Small intestine (tissue), 7 donors: ENCODE measurements around the gene C4A. TPM values are rescaled to one million over a fixed set of nuclear protein-coding genes. Genes with fewer than 3 reads are reported as not detected.
A peak's percentile ranks its signal among the peaks of the same experiment; 100 is the strongest.
"Not testable (repeated sequence)": the region's sequence is repeated elsewhere in the genome, so short reads cannot be mapped to it uniquely, and the experiment has no call there.

Experiments used
- DNase-seq, 2 donors: peaks; one replicate each; pipeline versions ENCODE4 v3.0.0 to v3.0.0-alpha.2; 2013
- FAIRE-seq: peaks from 2 replicates; lab custom pipeline; 2012; peaks lifted over from hg19 to GRCh38; lab: Jason Lieb, UNC
- H3K27ac ChIP-seq, 3 donors: one replicate each; pipeline ENCODE4 v1.5.1; 2013; ENCODE audit warnings: low read length in 2 of 3, mild to moderate bottlenecking in 2 of 3, control low read depth in 1 of 3, inconsistent platforms in 1 of 3, low read depth in 1 of 3, moderate library complexity in 1 of 3
- H3K27me3 ChIP-seq, 3 donors: one replicate each; pipeline ENCODE4 v1.6.1; 2013; ENCODE audit warnings: low read length in 3 of 3, inconsistent platforms in 1 of 3; ENCODE audit not compliant: control insufficient read depth in 3 of 3, insufficient read depth in 3 of 3
- H3K36me3 ChIP-seq, 3 donors: one replicate each; pipeline ENCODE4 v1.6.1; 2013; ENCODE audit warnings: low read length in 3 of 3, inconsistent platforms in 1 of 3, low read depth in 1 of 3, mild to moderate bottlenecking in 1 of 3, moderate library complexity in 1 of 3; ENCODE audit not compliant: control insufficient read depth in 3 of 3, insufficient read depth in 2 of 3
- H3K4me1 ChIP-seq, 3 donors: one replicate each; pipeline ENCODE4 v1.6.1; 2013; ENCODE audit warnings: low read length in 2 of 3, inconsistent platforms in 1 of 3, low read depth in 1 of 3, mild to moderate bottlenecking in 1 of 3, moderate library complexity in 1 of 3; ENCODE audit not compliant: control insufficient read depth in 3 of 3, insufficient read depth in 2 of 3
- H3K4me3 ChIP-seq, 3 donors: one replicate each; pipeline ENCODE4 v1.5.1; 2013; ENCODE audit warnings: low read length in 3 of 3, control low read depth in 1 of 3, inconsistent platforms in 1 of 3, low read depth in 1 of 3, mild to moderate bottlenecking in 1 of 3, moderate library complexity in 1 of 3
- H3K9me3 ChIP-seq, 2 donors: one replicate each; pipeline ENCODE4 v1.6.1; 2013; ENCODE audit warnings: low read depth in 1 of 2, low read length in 1 of 2; ENCODE audit not compliant: control insufficient read depth in 2 of 2, insufficient read depth in 1 of 2
- WGBS, 3 donors: extraction: QIAGEN DNeasy Blood & Tissue Kit; methylation state at CpG; one replicate each; pipeline ENCODE4 v1.1.7; 2013; 5-methylcytosine and 5-hydroxymethylcytosine counted together
- polyA plus RNA-seq, 4 donors: library from polyadenylated mRNA; stranded (reverse) in 3 of 4; unstranded in 1 of 4; fragments of 200-250 nt in 3 of 4; fragments of 120-200 nt in 1 of 4; gene quantifications; one replicate each; pipeline versions ENCODE4 v1.2.1 to v1.2.3, GENCODE V29; 2013
- donor health status: healthy with polysubstance abuse.
- donor health status: control.
- donor health status: control.
- donor health status: Bipolar disorder and iron deficiency.
- donor health status: healthy.

The C4A gene
- polyA plus RNA-seq, 4 donors, result 4.0 to 64.7 (median 26.1) TPM

GRCh38 chr6:31970604-31971271 is 11.1 kb upstream of the C4A start:
- H3K9me3 ChIP-seq, result no peaks in the 10 kb centered on the region
- FAIRE-seq, result no peak
- peak overlapping the region in 2 of 3 donors; percentile 64 to 77 for H3K4me3 ChIP-seq
- peak overlapping the region; percentile 69 to 99 (median 94) for H3K27ac ChIP-seq
- no peaks in the 10 kb centered on the region for H3K27me3 ChIP-seq
- 63 to 79% (median 72%) methylated on average over 14 to 18 of the region's 18 CpGs for WGBS, 3 donors
- H3K4me1 ChIP-seq, result peaks cover 2 to 19% (median 7%) of the 10 kb centered on the region in 3 donors
- H3K36me3 ChIP-seq, result peaks cover 13 to 65% (median 29%) of the 10 kb centered on the region in 3 donors
- no peak for DNase-seq

- H3K4me3 ChIP-seq, result peak overlapping the region; percentile 64 to 77 (median 66)
- peak overlapping the region; percentile 69 to 99 (median 94) for H3K27ac ChIP-seq
- DNase-seq (no peak), FAIRE-seq (no peak)
- peaks cover 6 to 58% (median 24%) of the 10 kb centered on the region in 3 donors for H3K36me3 ChIP-seq
- WGBS, 3 donors, result 9 to 24% (median 12%) methylated on average over 29 of the region's 29 CpGs
- H3K4me1 ChIP-seq, result peaks cover 2 to 19% (median 7%) of the 10 kb centered on the region in 3 donors
- H3K27me3 ChIP-seq, result no peaks in the 10 kb centered on the region
- no peaks in the 10 kb centered on the region for H3K9me3 ChIP-seq
Measured at GRCh38 chr6:31971279-31971992, 10.4 kb upstream of the C4A start.

- H3K27me3 ChIP-seq, result no peaks in the 10 kb centered on the region
- peaks cover 0 to 3% of the 10 kb centered on the region in 2 donors for H3K9me3 ChIP-seq
- peak within 1 kb of the TSS; percentile 69 to 99 (median 94) for H3K27ac ChIP-seq
- peaks cover 2 to 19% (median 7%) of the 10 kb centered on the region in 3 donors for H3K4me1 ChIP-seq
- WGBS, 3 donors, result 0 to 1% (median 0%) methylated on average over 58 to 62 of the region's 62 CpGs
- H3K4me3 ChIP-seq, result peak within 1 kb of the TSS; percentile 64 to 77 (median 66)
- DNase-seq, result peak; percentile 98 to 100
- FAIRE-seq, result no peak
- H3K36me3 ChIP-seq, result peaks cover 1 to 55% (median 19%) of the 10 kb centered on the region in 3 donors
Measured at GRCh38 chr6:31971993-31972708, 9.7 kb upstream of the C4A start, which contains the start of gene DXO. TSS of gene DXO (minus strand) at chr6:31972138. CDS start at chr6:31971675, 463 bp downstream.

- peaks cover 1 to 48% (median 16%) of the 10 kb centered on the region in 3 donors for H3K36me3 ChIP-seq
- peak overlapping the region; percentile 69 to 99 (median 94) for H3K27ac ChIP-seq
- no peaks in the 10 kb centered on the region for H3K27me3 ChIP-seq
- 5 to 7% (median 5%) methylated on average over 19 of the region's 19 CpGs for WGBS, 3 donors
- H3K4me3 ChIP-seq, result peak overlapping the region; percentile 64 to 77 (median 66)
- H3K9me3 ChIP-seq, result peaks cover 0 to 3% of the 10 kb centered on the region in 2 donors
- FAIRE-seq, result no peak
- peaks cover 2 to 19% (median 7%) of the 10 kb centered on the region in 3 donors for H3K4me1 ChIP-seq
- no peak for DNase-seq
Measured at GRCh38 chr6:31972709-31973350, 9.0 kb upstream of the C4A start.

GRCh38 chr6:31976065-31976464 is 5.8 kb upstream of the C4A start:
- not testable (repeated sequence) for FAIRE-seq, H3K27me3 ChIP-seq

GRCh38 chr6:31977816-31978431 is 3.9 kb upstream of the C4A start:
- peaks cover 0 to 3% of the 10 kb centered on the region in 2 donors for H3K9me3 ChIP-seq
- no peak for DNase-seq
- 93 to 96% (median 96%) methylated on average over 12 of the region's 12 CpGs for WGBS, 3 donors
- H3K27ac ChIP-seq, result no peak overlapping the region
- H3K27me3 ChIP-seq, result no peaks in the 10 kb centered on the region
- FAIRE-seq, result no peak
- H3K36me3 ChIP-seq, result peaks cover 0 to 28% (median 0%) of the 10 kb centered on the region in 3 donors
- H3K4me1 ChIP-seq, result peaks cover 0 to 11% (median 3%) of the 10 kb centered on the region in 3 donors
- no peak overlapping the region for H3K4me3 ChIP-seq

More at GRCh38 chr6:31976065-31976464, 5.8 kb upstream of the C4A start:
- H3K36me3 ChIP-seq, result peaks cover 0 to 31% (median 0%) of the 10 kb centered on the region in 3 donors
- H3K4me1 ChIP-seq, result peaks cover 0 to 17% (median 4%) of the 10 kb centered on the region in 3 donors
- WGBS, 3 donors, result 93 to 97% (median 97%) methylated on average over 7 to 30 of the region's 30 CpGs
- H3K9me3 ChIP-seq, DNase-seq, H3K4me3 ChIP-seq, H3K27ac ChIP-seq: not testable (repeated sequence)

GRCh38 chr6:31978831-31979230 is 3.0 kb upstream of the C4A start:
- Histone ChIP-seq H3K9me3 (peaks cover 0 to 3% of the 10 kb centered on the region in 2 donors), H3K36me3 (peaks cover 0 to 27% (median 0%) of the 10 kb centered on the region in 3 donors), H3K4me3 (no peak overlapping the region), H3K4me1 (peaks cover 0 to 2% (median 0%) of the 10 kb centered on the region in 3 donors), H3K27ac (no peak overlapping the region), H3K27me3 (no peaks in the 10 kb centered on the region)
- DNase-seq (no peak), FAIRE-seq (no peak)
- WGBS, 3 donors, result 88 to 98% (median 89%) methylated on average over 5 of the region's 5 CpGs
